Tibial nerve (tissue), 4 donors: ENCODE measurements around the gene COMMD6.

Experiments used
- EP300 ChIP-seq, 2 donors: sonication (generic); formaldehyde crosslinking; IDR thresholded peaks; one replicate each; pipeline ENCODE4 v1.6.1; 2017; ENCODE audit warnings: antibody characterized with exemption in 2 of 2, mild to moderate bottlenecking in 1 of 2
- POLR2A ChIP-seq, 2 donors: fragments of 450-650 bp; IDR thresholded peaks; one replicate each; pipeline ENCODE4 v1.6.1; 2017; ENCODE audit warnings: antibody characterized with exemption in 2 of 2, mild to moderate bottlenecking in 2 of 2, moderate library complexity in 2 of 2
- TF ChIP-seq, protein P1 (sequence below), 5 experiments: fragments of 200-600 bp in 3 of 5; fragments of 450-650 bp in 2 of 5; sonication (generic) in 3 of 5; IDR thresholded peaks; one replicate each; pipeline ENCODE4 v1.5.1; 2016 to 2019; ENCODE audit warnings: antibody characterized with exemption in 5 of 5, mild to moderate bottlenecking in 3 of 5, moderate library complexity in 2 of 5

DNA sequence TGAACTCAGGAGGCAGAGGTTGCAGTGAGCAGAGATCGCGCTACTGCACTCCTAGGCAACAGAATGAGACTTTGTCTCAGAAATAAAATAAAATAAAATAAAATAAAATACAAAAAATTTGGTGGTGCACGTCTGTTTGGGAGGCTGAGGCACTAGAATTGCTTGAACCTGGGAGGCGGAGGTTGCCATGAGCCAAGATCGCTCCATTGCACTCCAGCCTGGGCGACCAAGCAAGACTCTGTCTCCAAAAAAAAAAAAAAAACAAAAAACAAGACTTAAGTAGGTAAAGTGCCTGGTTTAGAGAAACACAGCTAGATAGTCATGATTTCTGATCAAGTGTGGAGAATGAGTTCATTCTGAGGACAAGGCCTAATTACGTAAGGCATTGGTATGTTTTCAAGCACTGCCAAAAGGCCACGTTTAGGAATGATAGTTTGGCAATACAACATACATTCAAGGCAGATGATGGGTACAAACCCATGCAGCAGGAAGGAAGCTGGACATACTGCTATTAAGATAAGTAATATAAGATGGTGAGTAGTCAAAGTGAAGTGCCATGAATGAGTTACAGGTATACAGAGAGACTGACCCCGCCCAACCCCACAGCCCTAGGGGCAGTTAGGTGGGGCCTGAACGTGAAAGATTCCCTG, 7.2 kb upstream of the COMMD6 start:
- TF ChIP-seq EP300 (IDR thresholded peaks at IDR 0.05) (no peak), POLR2A (IDR thresholded peaks at IDR 0.05) (no peak)
- TF ChIP-seq, protein P1, sequence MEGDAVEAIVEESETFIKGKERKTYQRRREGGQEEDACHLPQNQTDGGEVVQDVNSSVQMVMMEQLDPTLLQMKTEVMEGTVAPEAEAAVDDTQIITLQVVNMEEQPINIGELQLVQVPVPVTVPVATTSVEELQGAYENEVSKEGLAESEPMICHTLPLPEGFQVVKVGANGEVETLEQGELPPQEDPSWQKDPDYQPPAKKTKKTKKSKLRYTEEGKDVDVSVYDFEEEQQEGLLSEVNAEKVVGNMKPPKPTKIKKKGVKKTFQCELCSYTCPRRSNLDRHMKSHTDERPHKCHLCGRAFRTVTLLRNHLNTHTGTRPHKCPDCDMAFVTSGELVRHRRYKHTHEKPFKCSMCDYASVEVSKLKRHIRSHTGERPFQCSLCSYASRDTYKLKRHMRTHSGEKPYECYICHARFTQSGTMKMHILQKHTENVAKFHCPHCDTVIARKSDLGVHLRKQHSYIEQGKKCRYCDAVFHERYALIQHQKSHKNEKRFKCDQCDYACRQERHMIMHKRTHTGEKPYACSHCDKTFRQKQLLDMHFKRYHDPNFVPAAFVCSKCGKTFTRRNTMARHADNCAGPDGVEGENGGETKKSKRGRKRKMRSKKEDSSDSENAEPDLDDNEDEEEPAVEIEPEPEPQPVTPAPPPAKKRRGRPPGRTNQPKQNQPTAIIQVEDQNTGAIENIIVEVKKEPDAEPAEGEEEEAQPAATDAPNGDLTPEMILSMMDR (IDR thresholded peaks at IDR 0.05) = no peak
